Liver (tissue), 3 donors: ENCODE results near the gene ZNF664.

Source experiments
- ATF3 ChIP-seq: IDR thresholded peaks from 2 replicates; pipeline ENCODE4 v1.6.1; 2016; ENCODE audit warnings: antibody characterized with exemption
- CTCF ChIP-seq: fragments of 150-350 bp; IDR thresholded peaks from 2 replicates; pipeline ENCODE4 v1.5.1; 2017; ENCODE audit warnings: improper control_type of control experiment, low read depth, low read length; ENCODE audit not compliant: missing input control
- JUND ChIP-seq, 2 donors: IDR thresholded peaks; 2 replicates each; pipeline ENCODE4 v1.6.1; 2016; ENCODE audit warnings: antibody characterized with exemption in 2 of 2
- NR2F2 ChIP-seq: IDR thresholded peaks from 2 replicates; pipeline ENCODE4 v1.6.1; 2016; ENCODE audit warnings: antibody characterized with exemption
- REST ChIP-seq: IDR thresholded peaks from 2 replicates; pipeline ENCODE4 v1.6.1; 2016; ENCODE audit warnings: antibody characterized with exemption, mild to moderate bottlenecking
- TAF1 ChIP-seq: conservative IDR thresholded peaks from 2 replicates; pipeline ENCODE4 v1.6.1; 2016; ENCODE audit warnings: antibody characterized with exemption, mild to moderate bottlenecking
- donor health status: healthy.
- donor health status: healthy.

- TF ChIP-seq CTCF (no peak), TAF1 (no peak), ATF3 (no peak), NR2F2 (no peak), REST (no peak), JUND (IDR thresholded peaks at IDR 0.05) (no peak)
Measured at GRCh38 chr12:123967121-123967586, 5.9 kb upstream of the ZNF664 start.
